GM10266 (cell line): ENCODE measurements around the gene LCN12.
A peak's percentile ranks its signal among the peaks of the same experiment; 100 is the strongest.

Experiments used
- DNase-seq: peaks from one replicate; pipeline ENCODE4 v3.0.0; 2012; ENCODE audit errors: extremely low spot score
- TF ChIP-seq, protein P1 (sequence below): IDR thresholded peaks from 2 replicates; pipeline ENCODE4 v1.5.1; 2012; ENCODE audit warnings: mild to moderate bottlenecking, low read depth; ENCODE audit not compliant: control insufficient read depth, insufficient read depth; ENCODE audit errors: missing control alignments

The LCN12 gene

DNA sequence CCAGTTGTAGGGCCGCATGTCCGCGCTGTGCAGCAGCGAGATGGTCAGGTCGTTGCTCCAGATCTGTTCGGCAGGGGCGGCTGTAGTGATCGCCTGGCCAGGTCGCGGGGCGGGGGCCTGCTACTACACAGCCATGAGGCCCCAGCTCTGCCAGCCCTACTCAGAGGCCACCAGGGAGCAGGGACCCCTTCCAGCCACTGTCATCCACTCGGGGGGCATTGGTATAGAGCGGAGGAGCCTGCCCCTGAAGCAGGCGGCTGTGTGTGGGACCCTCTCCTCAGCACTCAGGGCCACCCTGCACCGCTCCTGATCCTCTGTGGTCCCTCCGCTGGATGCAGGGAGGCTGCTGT lies 9.2 kb upstream of the LCN12 start:
- no peak for DNase-seq
- TF ChIP-seq, protein P1, sequence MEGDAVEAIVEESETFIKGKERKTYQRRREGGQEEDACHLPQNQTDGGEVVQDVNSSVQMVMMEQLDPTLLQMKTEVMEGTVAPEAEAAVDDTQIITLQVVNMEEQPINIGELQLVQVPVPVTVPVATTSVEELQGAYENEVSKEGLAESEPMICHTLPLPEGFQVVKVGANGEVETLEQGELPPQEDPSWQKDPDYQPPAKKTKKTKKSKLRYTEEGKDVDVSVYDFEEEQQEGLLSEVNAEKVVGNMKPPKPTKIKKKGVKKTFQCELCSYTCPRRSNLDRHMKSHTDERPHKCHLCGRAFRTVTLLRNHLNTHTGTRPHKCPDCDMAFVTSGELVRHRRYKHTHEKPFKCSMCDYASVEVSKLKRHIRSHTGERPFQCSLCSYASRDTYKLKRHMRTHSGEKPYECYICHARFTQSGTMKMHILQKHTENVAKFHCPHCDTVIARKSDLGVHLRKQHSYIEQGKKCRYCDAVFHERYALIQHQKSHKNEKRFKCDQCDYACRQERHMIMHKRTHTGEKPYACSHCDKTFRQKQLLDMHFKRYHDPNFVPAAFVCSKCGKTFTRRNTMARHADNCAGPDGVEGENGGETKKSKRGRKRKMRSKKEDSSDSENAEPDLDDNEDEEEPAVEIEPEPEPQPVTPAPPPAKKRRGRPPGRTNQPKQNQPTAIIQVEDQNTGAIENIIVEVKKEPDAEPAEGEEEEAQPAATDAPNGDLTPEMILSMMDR: no peak

DNA sequence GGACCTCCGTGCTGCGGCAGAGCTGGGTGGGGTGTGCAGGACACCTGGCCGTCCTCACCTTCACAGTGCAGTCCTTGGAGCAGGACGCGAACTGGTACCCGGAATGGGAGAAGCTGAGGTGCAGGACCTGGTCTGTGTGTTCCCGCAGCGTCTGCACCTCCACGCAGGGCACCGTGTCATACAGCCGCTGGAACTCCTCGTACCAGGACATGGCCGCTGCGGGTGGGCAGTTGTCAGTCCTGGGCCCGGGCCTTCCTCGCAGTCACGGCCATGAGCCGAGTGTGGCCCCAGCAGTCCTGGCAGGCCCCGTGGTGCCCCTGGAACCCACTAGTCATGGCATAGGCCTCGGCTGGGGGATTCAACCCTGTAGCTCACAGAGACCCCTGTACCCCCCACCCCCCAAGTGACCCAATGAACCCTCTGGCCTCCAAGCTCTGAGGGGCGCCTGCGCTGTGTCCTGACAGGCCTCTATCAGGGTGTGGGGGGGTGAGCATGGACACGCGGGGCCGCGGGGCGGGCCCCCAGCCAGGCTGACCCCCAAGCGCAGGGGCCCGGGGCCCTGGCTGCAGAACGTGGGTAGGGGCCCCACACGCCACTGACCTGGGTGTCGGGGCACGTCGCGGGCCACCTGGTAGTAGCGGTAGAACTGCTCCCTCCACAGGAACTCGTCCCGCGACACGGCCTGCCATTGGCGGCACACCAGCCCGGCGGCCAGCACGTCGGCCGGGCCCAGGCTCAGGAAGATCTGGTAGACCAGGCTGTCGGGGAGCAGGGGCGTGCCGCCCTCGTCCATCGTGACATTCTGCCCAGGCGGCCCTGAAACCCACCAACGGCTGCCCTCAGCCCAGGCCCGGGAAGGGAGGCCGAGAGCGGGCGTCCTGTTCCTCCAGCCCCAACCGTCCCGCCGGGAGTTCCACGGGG lies 8.5 kb upstream of the LCN12 start:
- TF ChIP-seq, protein P1: peak; percentile 20
- peak; percentile 85 for DNase-seq

DNA sequence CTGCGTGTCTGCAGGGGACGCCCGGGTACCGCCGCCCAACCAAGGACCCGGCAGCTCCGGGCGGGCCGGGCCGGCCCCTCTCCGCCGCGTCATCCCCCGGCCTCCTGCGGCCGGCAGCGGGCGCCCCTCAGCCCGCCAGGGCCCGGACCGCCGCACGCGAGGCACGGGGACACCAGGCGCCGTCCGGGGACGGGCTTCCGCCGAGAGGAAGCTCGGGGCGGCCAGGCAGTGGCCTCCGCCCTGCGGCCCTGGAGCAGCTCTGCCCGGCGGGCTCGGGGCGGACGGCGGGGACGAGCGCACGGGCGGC lies 7.9 kb upstream of the LCN12 start:
- TF ChIP-seq, protein P1: peak; percentile 41
- DNase-seq: peak; percentile 91

DNA sequence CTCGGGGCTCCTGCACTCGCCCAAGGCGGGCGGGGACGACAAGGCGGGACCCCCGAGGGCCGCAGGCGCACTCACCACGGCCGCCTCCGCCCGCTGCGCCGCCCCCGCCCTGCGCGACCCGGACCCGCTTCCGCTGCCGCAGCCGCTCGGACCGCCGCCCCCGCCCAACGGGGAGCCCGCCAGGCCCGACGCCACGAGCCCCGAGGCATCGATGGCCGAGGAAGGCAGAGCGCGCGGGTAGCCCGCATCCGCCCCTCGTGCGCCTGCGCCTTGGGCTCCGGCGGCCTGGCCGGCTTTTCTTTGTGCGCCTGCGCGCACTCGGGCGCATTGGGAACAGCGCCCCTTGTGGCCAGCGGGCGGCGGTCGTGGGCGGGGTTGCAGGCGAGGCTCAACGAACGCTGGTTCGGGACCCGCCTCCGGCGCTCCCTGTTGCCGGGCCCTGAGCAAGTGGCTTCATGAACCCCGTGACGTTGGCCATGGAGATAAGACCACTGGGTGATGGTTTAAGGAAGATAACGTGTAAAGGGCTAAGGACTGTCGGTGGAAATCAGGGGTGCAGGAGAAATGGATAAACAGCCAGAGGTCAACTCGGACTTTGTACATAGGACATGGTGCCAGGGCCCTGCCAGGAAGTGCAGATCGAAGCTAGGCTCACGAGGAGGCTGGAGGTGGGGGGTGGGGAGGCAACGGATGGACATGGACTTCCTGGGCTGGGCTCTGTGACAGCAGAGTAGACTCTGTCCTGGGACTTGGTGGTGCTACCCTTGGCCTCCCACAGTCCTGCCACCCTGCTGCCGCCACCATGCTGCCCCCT lies 7.3 kb upstream of the LCN12 start, which contains the start of the genes C8G and FBXW5:
Gene C8G, plus strand, starts transcription at position 725 of the 814 bp plus-strand sequence. Its CDS starts 78 bp downstream, at position 803.
Gene FBXW5, minus strand, starts transcription at position 220 of the 814 bp plus-strand sequence. CDS start 655 bp downstream, outside the sequence.
- TF ChIP-seq, protein P1: peak; percentile 89
- peak; percentile 100 for DNase-seq

DNA sequence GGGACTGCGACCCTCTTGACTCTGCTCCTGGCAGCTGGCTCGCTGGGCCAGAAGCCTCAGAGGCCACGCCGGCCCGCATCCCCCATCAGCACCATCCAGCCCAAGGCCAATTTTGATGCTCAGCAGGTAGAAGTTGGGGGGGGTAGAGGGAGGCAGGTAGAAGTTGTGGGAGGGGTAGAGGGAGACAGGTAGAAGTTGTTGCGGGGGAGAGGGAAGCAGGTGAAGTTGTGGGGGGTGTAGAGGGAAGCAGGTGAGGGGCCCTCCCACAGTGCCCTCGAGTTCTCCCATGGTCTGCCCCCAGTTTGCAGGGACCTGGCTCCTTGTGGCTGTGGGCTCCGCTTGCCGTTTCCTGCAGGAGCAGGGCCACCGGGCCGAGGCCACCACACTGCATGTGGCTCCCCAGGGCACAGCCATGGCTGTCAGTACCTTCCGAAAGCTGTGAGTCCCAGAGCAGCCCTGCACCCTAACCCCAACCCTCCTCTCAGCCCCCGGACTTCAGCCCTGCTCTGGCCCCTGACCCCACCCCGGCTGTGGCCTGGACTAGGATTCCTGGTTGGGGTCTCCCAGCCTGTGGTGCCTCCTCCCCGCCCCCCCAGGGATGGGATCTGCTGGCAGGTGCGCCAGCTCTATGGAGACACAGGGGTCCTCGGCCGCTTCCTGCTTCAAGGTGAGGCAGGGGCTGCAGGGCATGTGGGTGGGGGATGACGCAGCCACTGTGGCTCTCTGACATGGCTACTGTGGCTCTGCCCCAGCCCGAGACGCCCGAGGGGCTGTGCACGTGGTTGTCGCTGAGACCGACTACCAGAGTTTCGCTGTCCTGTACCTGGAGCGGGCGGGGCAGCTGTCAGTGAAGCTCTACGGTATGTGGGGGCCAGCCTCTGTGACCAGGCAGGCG lies 6.5 kb upstream of the LCN12 start:
- no peak for DNase-seq
- TF ChIP-seq, protein P1: no peak

DNA sequence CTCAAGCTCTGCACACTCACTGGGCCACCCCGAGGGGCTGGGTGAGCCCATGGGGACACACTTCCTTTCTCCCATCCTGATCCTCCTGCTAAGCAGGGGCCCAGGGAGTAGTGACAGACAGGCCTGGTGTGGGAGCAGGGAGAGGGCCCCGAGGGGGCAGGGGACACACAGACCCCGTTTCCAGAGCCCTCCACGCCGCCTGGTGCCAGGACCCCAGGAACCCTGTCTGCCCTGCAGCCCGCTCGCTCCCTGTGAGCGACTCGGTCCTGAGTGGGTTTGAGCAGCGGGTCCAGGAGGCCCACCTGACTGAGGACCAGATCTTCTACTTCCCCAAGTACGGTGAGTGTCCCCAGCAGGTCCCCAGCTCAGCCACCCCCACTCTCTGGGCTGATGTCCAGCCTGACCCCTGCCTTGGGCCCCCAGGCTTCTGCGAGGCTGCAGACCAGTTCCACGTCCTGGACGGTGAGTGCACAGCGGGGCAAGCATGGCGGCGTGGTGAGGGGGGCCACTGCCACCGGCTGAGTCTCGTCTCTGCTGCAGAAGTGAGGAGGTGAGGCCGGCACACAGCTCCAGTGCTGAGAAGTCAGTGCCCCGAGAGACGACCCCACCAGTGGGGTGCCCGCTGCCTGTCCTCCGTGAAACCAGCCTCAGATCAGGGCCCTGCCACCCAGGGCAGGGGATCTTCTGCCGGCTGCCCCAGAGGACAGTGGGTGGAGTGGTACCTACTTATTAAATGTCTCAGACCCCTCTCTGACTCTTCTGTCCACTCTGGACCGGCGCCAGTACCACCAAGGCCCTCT lies 5.6 kb upstream of the LCN12 start:
- DNase-seq: no peak
- TF ChIP-seq, protein P1: no peak
